K562 (cell line): ENCODE results near the gene LCA5L. TPM values are rescaled to one million over a fixed set of nuclear protein-coding genes. Genes with fewer than 3 reads are reported as not detected.

Source experiments
- CBX1 ChIP-seq: sonication (generic); IDR thresholded peaks from 2 replicates; pipeline ENCODE4 v1.6.1; 2016; ENCODE audit warnings: antibody characterized with exemption, low read depth, mild to moderate bottlenecking
- CHCHD3 ChIP-seq: fragments of 250-450 bp; sonication (Bioruptor Pico); IDR thresholded peaks from 2 replicates; pipeline ENCODE4 v2.1.2; 2022; ENCODE audit warnings: mild to moderate bottlenecking
- FUS ChIP-seq: fragments of 200-400 bp; formaldehyde crosslinking; optimal IDR thresholded peaks from 2 replicates; pipeline ENCODE3; 2017; ENCODE audit warnings: low read depth, low read length
- HDAC8 ChIP-seq: fragments of 450-650 bp; IDR thresholded peaks from 2 replicates; pipeline ENCODE4 v1.6.1; 2016; ENCODE audit warnings: mild to moderate bottlenecking, missing genetic modification characterization, moderate library complexity, missing compliant biosample characterization
- L3MBTL2 ChIP-seq: fragments of 450-650 bp; IDR thresholded peaks from 2 replicates; pipeline ENCODE4 v1.6.1; 2016; ENCODE audit warnings: mild to moderate bottlenecking, moderate library complexity
- LARP7 ChIP-seq: fragments of 450-650 bp; IDR thresholded peaks from 2 replicates; pipeline ENCODE4 v1.6.1; 2016
- PML ChIP-seq: IDR thresholded peaks from 2 replicates; pipeline ENCODE4 v1.6.1; 2012; ENCODE audit warnings: low read length, inconsistent platforms
- SMAD2 ChIP-seq: fragments of 150-350 bp; IDR thresholded peaks from 2 replicates; pipeline ENCODE4 v1.6.1; 2014; ENCODE audit warnings: low read depth, mild to moderate bottlenecking, low read length
- SOX6 ChIP-seq: fragments of 450-650 bp; IDR thresholded peaks from 2 replicates; pipeline ENCODE4 v1.6.1; 2014; ENCODE audit warnings: mild to moderate bottlenecking
- ZNF184 ChIP-seq: sonication (generic); formaldehyde crosslinking; IDR thresholded peaks from 2 replicates; pipeline ENCODE4 v1.5.0; 2020; ENCODE audit warnings: missing genetic modification reagents
- ZNF395 ChIP-seq: fragments of 200-800 bp; sonication (Bioruptor generic); IDR thresholded peaks from 2 replicates; pipeline ENCODE4 v1.6.1; 2017; ENCODE audit warnings: missing genetic modification characterization, missing compliant biosample characterization
- ZSCAN29 ChIP-seq: fragments of 450-650 bp; IDR thresholded peaks from 2 replicates; pipeline ENCODE4 v1.6.1; 2017
- polyA plus RNA-seq, 8 experiments: library from polyadenylated mRNA; depleted of rRNA in 4 of 8; stranded (reverse) in 5 of 8; unstranded in 3 of 8; fragments of >200 nt; fragmentation: Nextera tagmentation in 2 of 8; fragmentation: Illumina TruSeq in 1 of 8; extraction: Ambion mirVana in 2 of 8; extraction: Trizol in 1 of 8; gene quantifications; 2 replicates each; pipeline versions ENCODE4 v1.2.1 to v1.2.3, GENCODE V29; 2011 to 2014; ENCODE audit warnings: inconsistent platforms in 1 of 8, missing spikeins in 1 of 8
- total RNA-seq, 7 experiments: library from RNA; depleted of rRNA in 6 of 7; stranded (reverse); fragments of >200 nt in 6 of 7; fragmentation: Illumina TruSeq in 2 of 7; extraction: Trizol in 2 of 7; gene quantifications; 2 replicates each; pipeline versions ENCODE4 v1.2.1 to v1.2.3, GENCODE V29; 2011 to 2021; ENCODE audit warnings: low replicate concordance in 1 of 7
- TF ChIP-seq, protein P1 (sequence below), 2 experiments: fragments of 450-650 bp; formaldehyde crosslinking in 1 of 2; IDR thresholded peaks; 2 replicates each; pipeline versions ENCODE4 v1.4.0 to v1.6.1; 2014 to 2020; ENCODE audit warnings: mild to moderate bottlenecking in 2 of 2, borderline replicate concordance in 1 of 2, low read depth in 1 of 2
- TF ChIP-seq, protein P2 (sequence below): sonication (generic); formaldehyde crosslinking; IDR thresholded peaks from 2 replicates; pipeline ENCODE4 v1.8.0; 2022; ENCODE audit warnings: mild to moderate bottlenecking, missing genetic modification reagents

Gene LCA5L
- total and polyA plus RNA-seq, 9 of the 15 experiments (the other 6 are each of a cell fraction or from before 2014, with no cell fraction given): 1.8 to 4.9 (median 3.8) TPM

GRCh38 chr21:39451332-39452206 is 6.0 kb upstream of the LCA5L start, which contains the start of gene SH3BGR (continued):
- TF ChIP-seq HDAC8 (tag): peak; percentile 17
- no peak for TF ChIP-seq CBX1
- peak; percentile 31 for TF ChIP-seq SOX6
- TF ChIP-seq ZSCAN29: no peak
- TF ChIP-seq PML: no peak
- TF ChIP-seq, protein P1, sequence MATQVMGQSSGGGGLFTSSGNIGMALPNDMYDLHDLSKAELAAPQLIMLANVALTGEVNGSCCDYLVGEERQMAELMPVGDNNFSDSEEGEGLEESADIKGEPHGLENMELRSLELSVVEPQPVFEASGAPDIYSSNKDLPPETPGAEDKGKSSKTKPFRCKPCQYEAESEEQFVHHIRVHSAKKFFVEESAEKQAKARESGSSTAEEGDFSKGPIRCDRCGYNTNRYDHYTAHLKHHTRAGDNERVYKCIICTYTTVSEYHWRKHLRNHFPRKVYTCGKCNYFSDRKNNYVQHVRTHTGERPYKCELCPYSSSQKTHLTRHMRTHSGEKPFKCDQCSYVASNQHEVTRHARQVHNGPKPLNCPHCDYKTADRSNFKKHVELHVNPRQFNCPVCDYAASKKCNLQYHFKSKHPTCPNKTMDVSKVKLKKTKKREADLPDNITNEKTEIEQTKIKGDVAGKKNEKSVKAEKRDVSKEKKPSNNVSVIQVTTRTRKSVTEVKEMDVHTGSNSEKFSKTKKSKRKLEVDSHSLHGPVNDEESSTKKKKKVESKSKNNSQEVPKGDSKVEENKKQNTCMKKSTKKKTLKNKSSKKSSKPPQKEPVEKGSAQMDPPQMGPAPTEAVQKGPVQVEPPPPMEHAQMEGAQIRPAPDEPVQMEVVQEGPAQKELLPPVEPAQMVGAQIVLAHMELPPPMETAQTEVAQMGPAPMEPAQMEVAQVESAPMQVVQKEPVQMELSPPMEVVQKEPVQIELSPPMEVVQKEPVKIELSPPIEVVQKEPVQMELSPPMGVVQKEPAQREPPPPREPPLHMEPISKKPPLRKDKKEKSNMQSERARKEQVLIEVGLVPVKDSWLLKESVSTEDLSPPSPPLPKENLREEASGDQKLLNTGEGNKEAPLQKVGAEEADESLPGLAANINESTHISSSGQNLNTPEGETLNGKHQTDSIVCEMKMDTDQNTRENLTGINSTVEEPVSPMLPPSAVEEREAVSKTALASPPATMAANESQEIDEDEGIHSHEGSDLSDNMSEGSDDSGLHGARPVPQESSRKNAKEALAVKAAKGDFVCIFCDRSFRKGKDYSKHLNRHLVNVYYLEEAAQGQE (IDR thresholded peaks at IDR 0.05; ENCODE audit: borderline replicate concordance): peak; percentile 63
- TF ChIP-seq, protein P1 (CRISPR knock-in tag; IDR thresholded peaks at IDR 0.05; ENCODE audit: low read depth): no peak
- TF ChIP-seq L3MBTL2: no peak; the same call in 1 of the 2 replicates
- TF ChIP-seq CHCHD3 (CRISPR knock-in tag): no peak
- TF ChIP-seq, protein P2, sequence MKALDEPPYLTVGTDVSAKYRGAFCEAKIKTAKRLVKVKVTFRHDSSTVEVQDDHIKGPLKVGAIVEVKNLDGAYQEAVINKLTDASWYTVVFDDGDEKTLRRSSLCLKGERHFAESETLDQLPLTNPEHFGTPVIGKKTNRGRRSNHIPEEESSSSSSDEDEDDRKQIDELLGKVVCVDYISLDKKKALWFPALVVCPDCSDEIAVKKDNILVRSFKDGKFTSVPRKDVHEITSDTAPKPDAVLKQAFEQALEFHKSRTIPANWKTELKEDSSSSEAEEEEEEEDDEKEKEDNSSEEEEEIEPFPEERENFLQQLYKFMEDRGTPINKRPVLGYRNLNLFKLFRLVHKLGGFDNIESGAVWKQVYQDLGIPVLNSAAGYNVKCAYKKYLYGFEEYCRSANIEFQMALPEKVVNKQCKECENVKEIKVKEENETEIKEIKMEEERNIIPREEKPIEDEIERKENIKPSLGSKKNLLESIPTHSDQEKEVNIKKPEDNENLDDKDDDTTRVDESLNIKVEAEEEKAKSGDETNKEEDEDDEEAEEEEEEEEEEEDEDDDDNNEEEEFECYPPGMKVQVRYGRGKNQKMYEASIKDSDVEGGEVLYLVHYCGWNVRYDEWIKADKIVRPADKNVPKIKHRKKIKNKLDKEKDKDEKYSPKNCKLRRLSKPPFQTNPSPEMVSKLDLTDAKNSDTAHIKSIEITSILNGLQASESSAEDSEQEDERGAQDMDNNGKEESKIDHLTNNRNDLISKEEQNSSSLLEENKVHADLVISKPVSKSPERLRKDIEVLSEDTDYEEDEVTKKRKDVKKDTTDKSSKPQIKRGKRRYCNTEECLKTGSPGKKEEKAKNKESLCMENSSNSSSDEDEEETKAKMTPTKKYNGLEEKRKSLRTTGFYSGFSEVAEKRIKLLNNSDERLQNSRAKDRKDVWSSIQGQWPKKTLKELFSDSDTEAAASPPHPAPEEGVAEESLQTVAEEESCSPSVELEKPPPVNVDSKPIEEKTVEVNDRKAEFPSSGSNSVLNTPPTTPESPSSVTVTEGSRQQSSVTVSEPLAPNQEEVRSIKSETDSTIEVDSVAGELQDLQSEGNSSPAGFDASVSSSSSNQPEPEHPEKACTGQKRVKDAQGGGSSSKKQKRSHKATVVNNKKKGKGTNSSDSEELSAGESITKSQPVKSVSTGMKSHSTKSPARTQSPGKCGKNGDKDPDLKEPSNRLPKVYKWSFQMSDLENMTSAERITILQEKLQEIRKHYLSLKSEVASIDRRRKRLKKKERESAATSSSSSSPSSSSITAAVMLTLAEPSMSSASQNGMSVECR: no peak
- peak; percentile 53; the same call in 1 of the 2 replicates for TF ChIP-seq ZNF395
- TF ChIP-seq ZNF184 (CRISPR knock-in tag): no peak
- no peak for TF ChIP-seq FUS
- no peak for TF ChIP-seq LARP7
- no peak for TF ChIP-seq SMAD2
